Prostate gland (tissue), 2 donors: ENCODE results near the gene MAGOHB.

Experiments used
- POLR2A ChIP-seq: fragments of 450-650 bp; IDR thresholded peaks from one replicate; pipeline ENCODE4 v1.6.1; 2016; ENCODE audit warnings: antibody characterized with exemption, mild to moderate bottlenecking
- POLR2AphosphoS5 ChIP-seq: sonication (generic); formaldehyde crosslinking; IDR thresholded peaks from one replicate; pipeline ENCODE4 v1.6.1; 2017; ENCODE audit warnings: antibody characterized with exemption
- TF ChIP-seq, protein P1 (sequence below), 4 experiments: fragments of 200-600 bp in 2 of 4; fragments of 450-650 bp in 2 of 4; sonication (generic) in 2 of 4; IDR thresholded peaks; 1 replicate in 3 of 4; 2 replicates in 1 of 4; pipeline ENCODE4 v1.5.1; 2016 to 2019; ENCODE audit warnings: antibody characterized with exemption in 4 of 4, mild to moderate bottlenecking in 2 of 4, moderate library complexity in 2 of 4

DNA sequence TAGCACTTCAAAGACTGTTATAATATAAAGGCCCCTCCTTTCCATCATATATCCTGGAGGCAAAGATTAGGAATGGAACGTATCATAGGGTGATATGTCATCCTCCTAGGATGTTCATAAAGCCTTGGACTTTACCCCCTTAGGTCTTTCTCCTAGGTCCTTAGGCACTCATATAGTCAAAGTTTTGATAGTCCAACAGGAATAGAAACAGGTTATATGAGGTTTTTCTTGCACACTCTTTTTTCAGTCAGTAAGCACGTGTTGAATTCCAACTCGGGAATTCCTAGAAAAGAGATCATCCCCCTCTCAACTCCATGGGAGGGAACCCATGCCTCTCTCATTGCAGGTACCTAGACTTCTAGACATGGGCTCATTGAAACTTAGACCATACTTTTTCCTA is 20.1 kb upstream of the MAGOHB start:
- TF ChIP-seq, protein P1, sequence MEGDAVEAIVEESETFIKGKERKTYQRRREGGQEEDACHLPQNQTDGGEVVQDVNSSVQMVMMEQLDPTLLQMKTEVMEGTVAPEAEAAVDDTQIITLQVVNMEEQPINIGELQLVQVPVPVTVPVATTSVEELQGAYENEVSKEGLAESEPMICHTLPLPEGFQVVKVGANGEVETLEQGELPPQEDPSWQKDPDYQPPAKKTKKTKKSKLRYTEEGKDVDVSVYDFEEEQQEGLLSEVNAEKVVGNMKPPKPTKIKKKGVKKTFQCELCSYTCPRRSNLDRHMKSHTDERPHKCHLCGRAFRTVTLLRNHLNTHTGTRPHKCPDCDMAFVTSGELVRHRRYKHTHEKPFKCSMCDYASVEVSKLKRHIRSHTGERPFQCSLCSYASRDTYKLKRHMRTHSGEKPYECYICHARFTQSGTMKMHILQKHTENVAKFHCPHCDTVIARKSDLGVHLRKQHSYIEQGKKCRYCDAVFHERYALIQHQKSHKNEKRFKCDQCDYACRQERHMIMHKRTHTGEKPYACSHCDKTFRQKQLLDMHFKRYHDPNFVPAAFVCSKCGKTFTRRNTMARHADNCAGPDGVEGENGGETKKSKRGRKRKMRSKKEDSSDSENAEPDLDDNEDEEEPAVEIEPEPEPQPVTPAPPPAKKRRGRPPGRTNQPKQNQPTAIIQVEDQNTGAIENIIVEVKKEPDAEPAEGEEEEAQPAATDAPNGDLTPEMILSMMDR (IDR thresholded peaks at IDR 0.05) = no peak
- TF ChIP-seq POLR2AphosphoS5 = no peak
- no peak for TF ChIP-seq POLR2A
